Mesenchymal stem cell (in vitro differentiated cells and primary cell): Measurements from ENCODE around the gene GCNT3.
"Not testable (repeated sequence)": the region's sequence is repeated elsewhere in the genome, so short reads cannot be mapped to it uniquely, and the experiment has no call there.

Experiments used
- DNase-seq: peaks from one replicate; pipeline ENCODE4 v3.0.0-alpha.2; 2013
- H2AFZ ChIP-seq: one replicate; pipeline ENCODE4 v1.6.1; 2013; ENCODE audit warnings: low read depth, mild to moderate bottlenecking, control low read depth, inconsistent platforms, low read length, moderate library complexity
- H2AK5ac ChIP-seq: 2 replicates; pipeline ENCODE4 v1.6.1; 2013; ENCODE audit warnings: low read length, moderate library complexity, mild to moderate bottlenecking, inconsistent platforms; ENCODE audit not compliant: severe bottlenecking
- H2BK120ac ChIP-seq: one replicate; pipeline ENCODE4 v1.6.1; 2013; ENCODE audit warnings: low read depth, mild to moderate bottlenecking, inconsistent platforms, low read length, moderate library complexity
- H2BK12ac ChIP-seq, 2 experiments: one replicate each; pipeline ENCODE4 v1.6.1; 2013; ENCODE audit warnings: inconsistent platforms in 2 of 2, low read length in 2 of 2, mild to moderate bottlenecking in 2 of 2, moderate library complexity in 2 of 2, control low read depth in 1 of 2
- H2BK15ac ChIP-seq: one replicate; pipeline ENCODE4 v1.6.1; 2013; ENCODE audit warnings: mild to moderate bottlenecking, low read depth, inconsistent platforms; ENCODE audit not compliant: poor library complexity, severe bottlenecking
- H2BK5ac ChIP-seq: 2 replicates; pipeline ENCODE4 v1.6.1; 2013; ENCODE audit warnings: low read depth, mild to moderate bottlenecking, low read length, control low read depth, inconsistent platforms; ENCODE audit not compliant: poor library complexity, severe bottlenecking
- H3K14ac ChIP-seq, 2 experiments: one replicate each; pipeline ENCODE4 v1.6.1; 2013; ENCODE audit warnings: inconsistent platforms in 2 of 2, low read length in 2 of 2, control low read depth in 1 of 2, mild to moderate bottlenecking in 1 of 2, moderate library complexity in 1 of 2
- H3K18ac ChIP-seq, 2 experiments: one replicate each; pipeline ENCODE4 v1.6.1; 2013; ENCODE audit warnings: inconsistent platforms in 2 of 2, low read length in 2 of 2, control low read depth in 1 of 2, low read depth in 1 of 2, mild to moderate bottlenecking in 1 of 2
- H3K23ac ChIP-seq, 2 experiments: one replicate each; pipeline ENCODE4 v1.6.1; 2013; ENCODE audit warnings: inconsistent platforms in 2 of 2, low read length in 2 of 2, mild to moderate bottlenecking in 2 of 2, moderate library complexity in 2 of 2, control low read depth in 1 of 2
- H3K27ac ChIP-seq: 2 replicates; pipeline ENCODE4 v1.5.1; 2013; ENCODE audit warnings: mild to moderate bottlenecking, moderate library complexity, low read length, control low read depth, inconsistent platforms; ENCODE audit not compliant: poor library complexity, severe bottlenecking
- H3K27me3 ChIP-seq, 2 experiments: 2 replicates each; pipeline versions ENCODE4 v1.6.1 to v1.7.0; 2013; ENCODE audit warnings: low read length in 2 of 2, mild to moderate bottlenecking in 2 of 2, moderate library complexity in 2 of 2, control low read depth in 1 of 2, inconsistent platforms in 1 of 2; ENCODE audit not compliant: control insufficient read depth in 1 of 2, insufficient read depth in 1 of 2
- H3K36me3 ChIP-seq, 2 experiments: 2 replicates each; pipeline versions ENCODE4 v1.6.1 to v1.7.0; 2013; ENCODE audit warnings: low read length in 2 of 2, control low read depth in 1 of 2, inconsistent platforms in 1 of 2, low read depth in 1 of 2, mild to moderate bottlenecking in 1 of 2; ENCODE audit not compliant: insufficient read depth in 2 of 2, control insufficient read depth in 1 of 2
- H3K4ac ChIP-seq, 2 experiments: one replicate each; pipeline ENCODE4 v1.6.1; 2013; ENCODE audit warnings: inconsistent platforms in 2 of 2, low read length in 2 of 2, mild to moderate bottlenecking in 2 of 2, moderate library complexity in 2 of 2, control low read depth in 1 of 2, low read depth in 1 of 2
- H3K4me1 ChIP-seq: 2 replicates; pipeline ENCODE4 v1.6.1; 2013; ENCODE audit warnings: low read depth, low read length, control low read depth; ENCODE audit not compliant: control insufficient read depth, insufficient read depth
- H3K4me2 ChIP-seq: 2 replicates; pipeline ENCODE4 v1.6.1; 2013; ENCODE audit warnings: low read length, mild to moderate bottlenecking, inconsistent platforms; ENCODE audit not compliant: poor library complexity, severe bottlenecking
- H3K4me3 ChIP-seq, 2 experiments: 2 replicates each; pipeline versions ENCODE4 v1.5.1 to v1.7.0; 2013; ENCODE audit warnings: low read length in 2 of 2, mild to moderate bottlenecking in 2 of 2, control low read depth in 1 of 2, low read depth in 1 of 2; ENCODE audit not compliant: insufficient read depth in 1 of 2
- H3K79me1 ChIP-seq: replicated peaks from 2 replicates; pipeline ENCODE4 v1.6.1; 2013; ENCODE audit warnings: mild to moderate bottlenecking, control low read depth, low read length, inconsistent platforms; ENCODE audit not compliant: poor library complexity, severe bottlenecking
- H3K9ac ChIP-seq: 2 replicates; pipeline ENCODE4 v1.7.0; 2013; ENCODE audit warnings: mild to moderate bottlenecking, low read length, moderate library complexity
- H3K9me3 ChIP-seq: 2 replicates; pipeline ENCODE4 v1.7.0; 2013; ENCODE audit warnings: mild to moderate bottlenecking, low read length; ENCODE audit not compliant: control insufficient read depth
- H4K8ac ChIP-seq: one replicate; pipeline ENCODE4 v1.6.1; 2013; ENCODE audit warnings: inconsistent platforms, mild to moderate bottlenecking, low read length, moderate library complexity
- H4K91ac ChIP-seq: one replicate; pipeline ENCODE4 v1.6.1; 2013; ENCODE audit warnings: mild to moderate bottlenecking, low read length, inconsistent platforms
- WGBS: methylation state at CpG from one replicate; pipeline ENCODE4 v1.1.7; 2013; ENCODE audit warnings: mixed read lengths; 5-methylcytosine and 5-hydroxymethylcytosine counted together

GCNT3 gene

DNA sequence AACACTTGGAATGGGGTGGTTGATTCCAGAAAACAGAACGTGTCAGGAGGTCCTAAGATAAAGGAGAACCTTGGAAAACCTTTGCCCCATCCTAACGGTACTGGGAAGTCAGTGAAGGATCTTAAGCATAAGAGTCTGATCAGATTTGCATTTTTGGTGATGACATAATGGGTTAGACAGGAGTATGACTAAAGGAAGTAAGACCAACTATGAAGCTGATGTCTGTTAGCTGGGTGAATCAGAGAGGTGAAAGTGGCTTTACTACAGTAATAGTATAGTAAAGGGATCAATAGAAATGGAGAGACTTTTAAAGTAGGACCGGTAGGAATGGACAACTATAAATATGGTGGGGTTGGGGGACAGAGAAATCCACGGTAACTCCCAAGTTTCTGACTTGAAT is 33.2 kb downstream of the GCNT3 start:
- no peak overlapping the region for H3K27ac ChIP-seq
- H3K4me2 ChIP-seq = no peak overlapping the region
- no peak overlapping the region for H2BK120ac ChIP-seq
- H2AFZ ChIP-seq = no peak overlapping the region
- H2BK15ac ChIP-seq = no peak overlapping the region
- H3K18ac ChIP-seq = no peak overlapping the region
- no peak overlapping the region for H4K91ac ChIP-seq
- no peak overlapping the region for H2BK12ac ChIP-seq
- peaks cover 12% of the 10 kb centered on the region for H3K79me1 ChIP-seq
- H3K23ac ChIP-seq = no peak overlapping the region
- H3K9me3 ChIP-seq = no peaks in the 10 kb centered on the region
- H3K27me3 ChIP-seq = no peaks in the 10 kb centered on the region
- no peak overlapping the region for H3K9ac ChIP-seq
- no peaks in the 10 kb centered on the region for H3K4me1 ChIP-seq
- H2BK5ac ChIP-seq = no peak overlapping the region
- peaks cover 17 to 70% of the 10 kb centered on the region in 2 experiments for H3K36me3 ChIP-seq
- H3K14ac ChIP-seq = no peak overlapping the region
- WGBS = 95% methylated on average over 4 of the region's 4 CpGs
- DNase-seq = no peak
- H4K8ac ChIP-seq = no peak overlapping the region
- no peak overlapping the region for H3K4me3 ChIP-seq
- H2AK5ac ChIP-seq = no peak overlapping the region
- no peak overlapping the region for H3K4ac ChIP-seq

DNA sequence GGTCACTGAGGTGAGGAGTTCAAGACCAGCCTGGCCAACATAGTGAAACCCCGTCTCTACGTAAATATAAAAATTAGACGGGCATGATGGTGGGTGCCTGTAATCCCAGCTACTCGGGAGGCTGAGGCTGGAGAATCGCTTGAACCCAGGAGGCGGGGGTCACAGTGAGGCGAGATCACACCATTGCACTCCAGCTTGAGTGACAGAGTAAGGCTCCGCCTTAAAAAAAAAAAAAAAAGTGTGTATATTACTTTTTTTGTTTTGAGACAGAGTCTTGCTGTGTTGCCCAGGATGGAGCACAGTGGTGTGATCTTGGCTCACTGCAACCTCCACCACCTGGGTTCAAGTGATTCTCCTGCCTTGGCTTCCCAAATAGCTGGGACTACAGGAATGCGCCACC is 34.2 kb downstream of the GCNT3 start:
- H2AK5ac ChIP-seq, H3K23ac ChIP-seq, H3K4me3 ChIP-seq, H2BK5ac ChIP-seq, H4K8ac ChIP-seq, H2BK12ac ChIP-seq, H3K27ac ChIP-seq, H2AFZ ChIP-seq, H3K4me2 ChIP-seq, DNase-seq, H3K9me3 ChIP-seq, H3K9ac ChIP-seq, H2BK120ac ChIP-seq, H3K18ac ChIP-seq, H3K4ac ChIP-seq, H2BK15ac ChIP-seq, H4K91ac ChIP-seq, H3K4me1 ChIP-seq, H3K27me3 ChIP-seq, H3K14ac ChIP-seq: not testable (repeated sequence)
- peaks cover 16 to 70% of the 10 kb centered on the region in 2 experiments for H3K36me3 ChIP-seq
- H3K79me1 ChIP-seq = peaks cover 11% of the 10 kb centered on the region
- over 99% methylated on average over 9 of the region's 9 CpGs for WGBS

DNA sequence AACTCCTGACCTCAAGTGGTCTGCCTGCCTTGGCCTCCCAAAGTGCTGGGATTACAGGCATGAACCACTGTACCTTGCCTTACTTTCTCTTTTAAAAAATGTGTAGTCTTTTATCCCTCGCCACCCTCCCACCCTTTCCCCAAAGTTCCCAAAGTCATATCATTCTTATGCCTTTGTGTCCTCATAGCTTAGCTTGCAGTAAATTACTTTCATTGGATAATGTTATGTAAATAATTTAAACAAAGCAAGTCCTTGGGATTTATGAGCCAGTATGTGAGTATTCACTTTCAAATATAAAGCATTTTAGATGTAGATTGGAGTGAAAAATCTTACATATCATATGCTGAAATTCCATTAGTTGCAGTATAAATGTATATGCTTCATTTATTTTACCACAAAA is 34.7 kb downstream of the GCNT3 start:
- no peak for DNase-seq
- no peak overlapping the region for H3K4me3 ChIP-seq
- H2BK5ac ChIP-seq = no peak overlapping the region
- H4K91ac ChIP-seq = no peak overlapping the region
- no peak overlapping the region for H3K9ac ChIP-seq
- no peak overlapping the region for H2AK5ac ChIP-seq
- H3K18ac ChIP-seq = no peak overlapping the region
- H3K23ac ChIP-seq = no peak overlapping the region
- no CpG with 5 or more reads among the region's 1 CpG for WGBS
- no peaks in the 10 kb centered on the region for H3K27me3 ChIP-seq
- no peaks in the 10 kb centered on the region for H3K4me1 ChIP-seq
- no peak overlapping the region for H2BK12ac ChIP-seq
- no peak overlapping the region for H3K27ac ChIP-seq
- H3K14ac ChIP-seq = no peak overlapping the region
- no peak overlapping the region for H4K8ac ChIP-seq
- no peak overlapping the region for H3K4ac ChIP-seq
- H2BK15ac ChIP-seq = no peak overlapping the region
- H2AFZ ChIP-seq = no peak overlapping the region
- no peak overlapping the region for H3K4me2 ChIP-seq
- no peak overlapping the region for H2BK120ac ChIP-seq
- H3K36me3 ChIP-seq = peaks cover 19 to 68% of the 10 kb centered on the region in 2 experiments
- peaks cover 9% of the 10 kb centered on the region for H3K79me1 ChIP-seq
- H3K9me3 ChIP-seq = no peaks in the 10 kb centered on the region

DNA sequence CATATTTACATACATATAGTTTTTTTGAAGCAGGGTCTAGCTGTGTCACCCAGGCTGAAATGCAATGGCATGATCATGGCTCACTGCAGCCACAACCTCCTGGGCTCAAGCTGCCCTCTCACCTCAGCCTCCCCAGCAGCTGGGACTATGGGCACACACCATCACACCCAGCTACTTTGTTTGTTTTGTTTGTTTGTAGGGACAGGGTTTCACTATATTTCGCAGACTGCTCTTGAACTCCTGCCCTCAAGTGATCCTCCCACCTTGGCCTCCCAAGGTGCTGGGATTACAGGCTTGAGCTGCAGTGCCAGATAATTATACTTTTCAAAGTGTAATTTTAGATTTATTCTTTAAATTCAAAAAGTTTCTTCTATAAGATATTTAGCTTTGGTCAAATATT is 35.5 kb downstream of the GCNT3 start:
- Histone ChIP-seq H3K23ac (no peak overlapping the region), H3K9ac (no peak overlapping the region), H2BK5ac (no peak overlapping the region), H2BK12ac (no peak overlapping the region), H3K4me1 (no peaks in the 10 kb centered on the region), H3K4me2 (no peak overlapping the region), H3K27me3 (no peaks in the 10 kb centered on the region), H2BK120ac (no peak overlapping the region), H3K18ac (no peak overlapping the region), H3K14ac (no peak overlapping the region), H2BK15ac (no peak overlapping the region), H3K36me3 (peaks cover 21 to 68% of the 10 kb centered on the region in 2 experiments), H3K79me1 (peaks cover 12% of the 10 kb centered on the region), H3K4me3 (no peak overlapping the region), H2AFZ (no peak overlapping the region), H3K27ac (no peak overlapping the region), H2AK5ac (no peak overlapping the region), H3K9me3 (peaks cover 4% of the 10 kb centered on the region), H4K91ac (no peak overlapping the region), H3K4ac (no peak overlapping the region), H4K8ac (peak overlapping the region; percentile 63)
- no CpG with 5 or more reads among the region's 1 CpG for WGBS
- DNase-seq = no peak
